ENCODE data around the gene ZNF860.

- no peak for TF ChIP-seq CTCF (IDR thresholded peaks at IDR 0.05)
- TF ChIP-seq MXI1 (IDR thresholded peaks at IDR 0.05; ENCODE audit: low read depth, low read length), result no peak
- TF ChIP-seq POLR2AphosphoS5 (IDR thresholded peaks at IDR 0.05; ENCODE audit: low read depth, low read length), result no peak
- TF ChIP-seq EP300 (IDR thresholded peaks at IDR 0.05; ENCODE audit: borderline replicate concordance in 1 of 2, low read depth in 1 of 2, low read length in 1 of 2), result no peak
- no peak for TF ChIP-seq ZBTB33 (IDR thresholded peaks at IDR 0.05; ENCODE audit: borderline replicate concordance, low read depth)
- no peak for TF ChIP-seq TAF1 (IDR thresholded peaks at IDR 0.05; ENCODE audit: borderline replicate concordance, low read depth, low read length)
- TF ChIP-seq TEAD4 (IDR thresholded peaks at IDR 0.05; ENCODE audit: borderline replicate concordance, insufficient read depth), result no peak
Measured at GRCh38 chr3:31947671-31948091, 33.9 kb upstream of the ZNF860 start.
